ENCODE results near the gene C9orf152.

Gene C9orf152

GRCh38 chr9:110183208-110184145, 24.5 kb downstream of the C9orf152 start:
- Histone ChIP-seq H3K36me3 (ENCODE audit: insufficient read depth) (no peaks in the 10 kb centered on the region), H3K79me2 (ENCODE audit: insufficient read depth, low read depth) (no peaks in the 10 kb centered on the region), H3K9ac (no peak overlapping the region), H3K27ac (no peak overlapping the region), H4K20me1 (ENCODE audit: insufficient read depth) (no peaks in the 10 kb centered on the region), H3K27me3 (ENCODE audit: insufficient read depth, low read depth) (no peaks in the 10 kb centered on the region), H2AFZ (ENCODE audit: low read depth) (no peak overlapping the region), H3K4me2 (no peak overlapping the region), H3K4me3 (IDR thresholded peaks at IDR 0.05; ENCODE audit: insufficient read depth, low read depth, low read length) (no peak overlapping the region), H3K4me1 (ENCODE audit: low read depth, poor library complexity, severe bottlenecking) (peaks cover 20% of the 10 kb centered on the region)
- peak; percentile 85 for TF ChIP-seq CTCF (conservative IDR thresholded peaks at IDR 0.05; ENCODE audit: low read depth, low read length)

- no peaks in the 10 kb centered on the region for H4K20me1 ChIP-seq (ENCODE audit: insufficient read depth)
- H3K79me2 ChIP-seq (ENCODE audit: insufficient read depth, low read depth): no peaks in the 10 kb centered on the region
- H3K4me2 ChIP-seq: no peak overlapping the region
- H2AFZ ChIP-seq (ENCODE audit: low read depth): no peak overlapping the region
- H3K4me1 ChIP-seq (ENCODE audit: low read depth, poor library complexity, severe bottlenecking): peaks cover 20% of the 10 kb centered on the region
- H3K36me3 ChIP-seq (ENCODE audit: insufficient read depth): no peaks in the 10 kb centered on the region
- H3K27me3 ChIP-seq (ENCODE audit: insufficient read depth, low read depth): no peaks in the 10 kb centered on the region
- 0 out of 2 replicates have a peak overlapping the region, but pooled peaks have one; percentile 29 for H3K27ac ChIP-seq
- H3K4me3 ChIP-seq (IDR thresholded peaks at IDR 0.05; ENCODE audit: insufficient read depth, low read depth, low read length): no peak overlapping the region
- no peak for TF ChIP-seq CTCF (conservative IDR thresholded peaks at IDR 0.05; ENCODE audit: low read depth, low read length)
- H3K9ac ChIP-seq: no peak overlapping the region
Observed at GRCh38 chr9:110180511-110181434, 27.2 kb downstream of the C9orf152 start.

- no peak overlapping the region for H3K4me2 ChIP-seq
- no peaks in the 10 kb centered on the region for H3K36me3 ChIP-seq (ENCODE audit: insufficient read depth)
- no peak overlapping the region for H3K4me3 ChIP-seq (IDR thresholded peaks at IDR 0.05; ENCODE audit: insufficient read depth, low read depth, low read length)
- H4K20me1 ChIP-seq (ENCODE audit: insufficient read depth): no peaks in the 10 kb centered on the region
- H3K79me2 ChIP-seq (ENCODE audit: insufficient read depth, low read depth): no peaks in the 10 kb centered on the region
- no peak overlapping the region for H2AFZ ChIP-seq (ENCODE audit: low read depth)
- no peak overlapping the region for H3K9ac ChIP-seq
- no peak for TF ChIP-seq CTCF (conservative IDR thresholded peaks at IDR 0.05; ENCODE audit: low read depth, low read length)
- peaks cover 20% of the 10 kb centered on the region for H3K4me1 ChIP-seq (ENCODE audit: low read depth, poor library complexity, severe bottlenecking)
- H3K27ac ChIP-seq: no peak overlapping the region
- H3K27me3 ChIP-seq (ENCODE audit: insufficient read depth, low read depth): no peaks in the 10 kb centered on the region
Observed at GRCh38 chr9:110179734-110180133, 28.2 kb downstream of the C9orf152 start.

GRCh38 chr9:110178281-110178680, 29.7 kb downstream of the C9orf152 start:
- Histone ChIP-seq H3K27ac (no peak overlapping the region), H3K79me2 (ENCODE audit: insufficient read depth, low read depth) (no peaks in the 10 kb centered on the region), H3K4me3 (IDR thresholded peaks at IDR 0.05; ENCODE audit: insufficient read depth, low read depth, low read length) (no peak overlapping the region), H4K20me1 (ENCODE audit: insufficient read depth) (no peaks in the 10 kb centered on the region), H3K36me3 (ENCODE audit: insufficient read depth) (no peaks in the 10 kb centered on the region), H3K9ac (no peak overlapping the region), H3K4me1 (ENCODE audit: low read depth, poor library complexity, severe bottlenecking) (peaks cover 20% of the 10 kb centered on the region), H3K27me3 (ENCODE audit: insufficient read depth, low read depth) (no peaks in the 10 kb centered on the region), H2AFZ (ENCODE audit: low read depth) (no peak overlapping the region), H3K4me2 (no peak overlapping the region)
- TF ChIP-seq CTCF (conservative IDR thresholded peaks at IDR 0.05; ENCODE audit: low read depth, low read length): no peak
